IMR-90 (cell line): ENCODE data around the gene IL23A. TPM values are rescaled to one million over a fixed set of nuclear protein-coding genes. Genes with fewer than 3 reads are reported as not detected.

ENCODE experiments used
- ATAC-seq: fragments of 200-7000 bp; cut with Tn5 transposase; 2 replicates; pipeline ENCODE4 v1.9.1; 2020; ENCODE audit warnings: low read depth, mild to moderate bottlenecking, moderate library complexity
- BruUV-seq: library from RNA; stranded (reverse); fragments of 400-500 nt; replicated peaks from 2 replicates; lab custom pipeline; 2021; lab: Mats Ljungman, UMichigan
- CTCF ChIA-PET: fragments of 300-600 bp; formaldehyde crosslinking; extraction: SDS; loops from one replicate; lab custom pipeline; 2021; ENCODE audit warnings: antibody characterized with exemption; lab: Yijun Ruan, JAX
- POLR2A ChIA-PET: fragments of 300-600 bp; sonication (Branson Sonifier 250); formaldehyde crosslinking; loops from one replicate; lab custom pipeline; 2022; ENCODE audit warnings: antibody characterized with exemption; ENCODE audit not compliant: unreplicated experiment; lab: Charles Lee
- DNase-seq: peaks from one replicate; pipeline ENCODE4 v3.0.0; 2013
- H2AFZ ChIP-seq: replicated peaks from 2 replicates; pipeline ENCODE3; 2013; ENCODE audit warnings: low read length, mild to moderate bottlenecking; ENCODE audit not compliant: poor library complexity
- H2AK5ac ChIP-seq: 2 replicates; pipeline ENCODE4 v1.6.1; 2013; ENCODE audit warnings: low read depth, low read length, inconsistent platforms
- H2AK9ac ChIP-seq: replicated peaks from 2 replicates; pipeline ENCODE3; 2013; ENCODE audit warnings: mild to moderate bottlenecking, low read depth, low read length, moderate library complexity; ENCODE audit not compliant: poor library complexity
- H2BK120ac ChIP-seq: 2 replicates; pipeline ENCODE4 v1.6.1; 2013; ENCODE audit warnings: low read depth, low read length, inconsistent platforms
- H2BK15ac ChIP-seq: 3 replicates; pipeline ENCODE4 v1.6.1; 2013; ENCODE audit warnings: low read depth, low read length, inconsistent platforms
- H2BK20ac ChIP-seq: 2 replicates; pipeline ENCODE4 v1.6.1; 2013; ENCODE audit warnings: low read depth, mild to moderate bottlenecking, inconsistent platforms, low read length, moderate library complexity
- H2BK5ac ChIP-seq: 2 replicates; pipeline ENCODE4 v1.6.1; 2013; ENCODE audit warnings: mild to moderate bottlenecking, low read depth, low read length, inconsistent platforms; ENCODE audit not compliant: poor library complexity, severe bottlenecking
- H3K14ac ChIP-seq: replicated peaks from 2 replicates; pipeline ENCODE4 v1.6.1; 2013; ENCODE audit warnings: low read depth, low read length, inconsistent platforms
- H3K18ac ChIP-seq: 2 replicates; pipeline ENCODE4 v1.6.1; 2013; ENCODE audit warnings: low read depth, low read length, control low read depth
- H3K23ac ChIP-seq: 2 replicates; pipeline ENCODE4 v1.6.1; 2013; ENCODE audit warnings: low read depth, low read length, inconsistent platforms
- H3K27ac ChIP-seq: 2 replicates; pipeline ENCODE4 v1.5.1; 2013; ENCODE audit warnings: mild to moderate bottlenecking, control low read depth, low read length; ENCODE audit not compliant: insufficient read depth
- H3K27me3 ChIP-seq: 2 replicates; pipeline ENCODE4 v1.6.1; 2013; ENCODE audit warnings: low read length; ENCODE audit not compliant: control insufficient read depth, insufficient read depth
- H3K36me3 ChIP-seq: 2 replicates; pipeline ENCODE4 v1.6.1; 2013; ENCODE audit warnings: low read length, mixed read lengths; ENCODE audit not compliant: control insufficient read depth, insufficient read depth
- H3K4ac ChIP-seq: 2 replicates; pipeline ENCODE4 v1.6.1; 2013; ENCODE audit warnings: low read depth, low read length, inconsistent platforms
- H3K4me1 ChIP-seq: 2 replicates; pipeline ENCODE4 v1.6.1; 2013; ENCODE audit warnings: low read length, mixed read lengths; ENCODE audit not compliant: control insufficient read depth, insufficient read depth
- H3K4me2 ChIP-seq: 2 replicates; pipeline ENCODE4 v1.6.1; 2013; ENCODE audit warnings: low read depth, mild to moderate bottlenecking, control low read depth, low read length, moderate library complexity
- H3K4me3 ChIP-seq: 2 replicates; pipeline ENCODE4 v1.5.1; 2013; ENCODE audit warnings: low read depth, mild to moderate bottlenecking, control low read depth, low read length, moderate library complexity; ENCODE audit not compliant: insufficient read depth
- H3K56ac ChIP-seq: 2 replicates; pipeline ENCODE4 v1.6.1; 2013; ENCODE audit warnings: low read length, inconsistent platforms; ENCODE audit not compliant: insufficient read depth; ENCODE audit errors: extremely low read depth
- H3K79me1 ChIP-seq, 2 experiments: 2 replicates each; pipeline ENCODE4 v1.6.1; 2013; ENCODE audit warnings: low read length in 2 of 2, inconsistent platforms in 1 of 2, low read depth in 1 of 2
- H3K9ac ChIP-seq: 2 replicates; pipeline ENCODE4 v1.6.1; 2013; ENCODE audit warnings: low read depth, low read length, control low read depth
- H3K9me1 ChIP-seq: 2 replicates; pipeline ENCODE4 v1.6.1; 2013; ENCODE audit warnings: low read length, inconsistent platforms; ENCODE audit not compliant: insufficient read depth
- H3K9me3 ChIP-seq: 2 replicates; pipeline ENCODE4 v1.6.1; 2013; ENCODE audit warnings: low read length; ENCODE audit not compliant: control insufficient read depth, insufficient read depth
- H4K20me1 ChIP-seq: 2 replicates; pipeline ENCODE4 v1.6.1; 2013; ENCODE audit warnings: low read length, inconsistent platforms; ENCODE audit not compliant: insufficient read depth
- H4K5ac ChIP-seq: 2 replicates; pipeline ENCODE4 v1.6.1; 2013; ENCODE audit warnings: mild to moderate bottlenecking, low read depth, low read length, control low read depth
- H4K8ac ChIP-seq, 2 experiments: 2 replicates each; pipeline ENCODE4 v1.6.1; 2013; ENCODE audit warnings: low read depth in 2 of 2, low read length in 2 of 2, control low read depth in 1 of 2, inconsistent platforms in 1 of 2
- H4K91ac ChIP-seq: 2 replicates; pipeline ENCODE4 v1.6.1; 2013; ENCODE audit warnings: low read depth, low read length, inconsistent platforms; ENCODE audit not compliant: insufficient read depth
- CEBPB ChIP-seq: IDR thresholded peaks from 2 replicates; pipeline ENCODE4 v1.6.1; 2012; ENCODE audit warnings: low read depth, low read length, improper control_type of control experiment
- WGBS, 2 experiments: methylation state at CpG; one replicate each; pipeline versions ENCODE4 v1.1.5 to v1.1.7; 2013; ENCODE audit warnings: missing lambda C conversion rate in 2 of 2; ENCODE audit not compliant: insufficient read length in 1 of 2; ENCODE audit errors: extremely low coverage in 2 of 2; 5-methylcytosine and 5-hydroxymethylcytosine counted together
- dilution Hi-C: fragments of 300-500 bp; cut with HindIII; formaldehyde crosslinking; loops from one replicate; pipeline ENCODE4 v1.14.3; 2018; ENCODE audit warnings: low sequenced_read_pairs; ENCODE audit not compliant: unreplicated experiment
- in situ Hi-C: fragments of 300-500 bp; cut with MboI; formaldehyde crosslinking; loops from 3 replicates; pipeline ENCODE4 v1.14.3; 2019; ENCODE audit warnings: low sequenced_read_pairs, inconsistent platforms, mixed read lengths
- intact Hi-C: fragments of 100-400 bp; cut with micrococcal nuclease; formaldehyde crosslinking; loops from 2 replicates; pipeline ENCODE4 v1.10.0; 2022
- polyA plus RNA-seq, 3 experiments: library from polyadenylated mRNA; depleted of rRNA; stranded (reverse); fragments of >200 nt; gene quantifications; 2 replicates each; pipeline ENCODE4 v1.2.3, GENCODE V29; 2012; ENCODE audit warnings: low replicate concordance in 1 of 3
- total RNA-seq: library from RNA; depleted of rRNA; stranded (reverse); fragments of >200 nt; gene quantifications from 2 replicates; pipeline ENCODE4 v1.2.3, GENCODE V29; 2012
- TF ChIP-seq, protein P1 (sequence below): conservative IDR thresholded peaks from 2 replicates; pipeline ENCODE4 v1.5.1; 2012; ENCODE audit warnings: mild to moderate bottlenecking, low read depth, low read length, improper control_type of control experiment

Gene IL23A
- total and polyA plus RNA-seq, 2 of the 4 experiments (the other 2 are of a cell fraction): 0.55 TPM; not detected in 1

DNA sequence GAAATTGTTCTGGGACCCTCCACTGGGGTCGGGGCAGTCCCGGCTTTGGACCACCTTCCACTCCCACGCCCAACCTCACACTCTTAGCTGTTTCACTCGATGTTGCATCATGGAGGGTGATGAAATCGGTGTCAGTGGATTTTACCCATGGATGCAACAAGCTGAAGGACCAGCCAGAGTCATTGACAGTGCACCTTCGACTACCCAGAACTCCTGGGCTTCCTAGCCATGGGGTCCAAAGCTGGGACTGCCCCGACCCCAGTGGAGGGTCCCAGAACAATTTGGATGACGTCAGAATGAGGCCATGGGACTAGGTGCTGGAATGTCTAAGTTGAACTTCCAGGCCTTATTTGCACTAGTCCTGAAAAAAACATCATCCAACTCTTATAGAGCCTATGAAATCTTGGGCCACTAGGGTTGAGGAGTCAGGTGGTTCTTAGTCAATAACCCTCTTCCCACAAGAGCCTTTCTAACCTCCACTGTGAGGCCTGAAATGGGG lies 882 bp upstream of the IL23A start:
- CTCF ChIA-PET: no interaction called here
- TF ChIP-seq CEBPB: peak; percentile 64
- TF ChIP-seq, protein P1, sequence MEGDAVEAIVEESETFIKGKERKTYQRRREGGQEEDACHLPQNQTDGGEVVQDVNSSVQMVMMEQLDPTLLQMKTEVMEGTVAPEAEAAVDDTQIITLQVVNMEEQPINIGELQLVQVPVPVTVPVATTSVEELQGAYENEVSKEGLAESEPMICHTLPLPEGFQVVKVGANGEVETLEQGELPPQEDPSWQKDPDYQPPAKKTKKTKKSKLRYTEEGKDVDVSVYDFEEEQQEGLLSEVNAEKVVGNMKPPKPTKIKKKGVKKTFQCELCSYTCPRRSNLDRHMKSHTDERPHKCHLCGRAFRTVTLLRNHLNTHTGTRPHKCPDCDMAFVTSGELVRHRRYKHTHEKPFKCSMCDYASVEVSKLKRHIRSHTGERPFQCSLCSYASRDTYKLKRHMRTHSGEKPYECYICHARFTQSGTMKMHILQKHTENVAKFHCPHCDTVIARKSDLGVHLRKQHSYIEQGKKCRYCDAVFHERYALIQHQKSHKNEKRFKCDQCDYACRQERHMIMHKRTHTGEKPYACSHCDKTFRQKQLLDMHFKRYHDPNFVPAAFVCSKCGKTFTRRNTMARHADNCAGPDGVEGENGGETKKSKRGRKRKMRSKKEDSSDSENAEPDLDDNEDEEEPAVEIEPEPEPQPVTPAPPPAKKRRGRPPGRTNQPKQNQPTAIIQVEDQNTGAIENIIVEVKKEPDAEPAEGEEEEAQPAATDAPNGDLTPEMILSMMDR: no peak

More for the DNA sequence above, 882 bp upstream of the IL23A start:
- Histone ChIP-seq H2AFZ (no peak overlapping the region), H3K36me3 (peaks cover 12% of the 10 kb centered on the region), H2BK20ac (no peak overlapping the region), H3K14ac (no peak overlapping the region), H3K27ac (no peak overlapping the region), H2BK120ac (no peak overlapping the region), H3K4me3 (no peak overlapping the region), H3K4me1 (peaks cover 5% of the 10 kb centered on the region; the same call in 1 of the 2 replicates), H3K79me1 (peaks cover 6 to 18% of the 10 kb centered on the region in 2 experiments; a peak in 3 of 4 replicates), H3K9me3 (no peaks in the 10 kb centered on the region), H3K56ac (no peak overlapping the region), H3K4ac (no peak overlapping the region), H2BK15ac (no peak overlapping the region), H4K91ac (no peak overlapping the region), H3K18ac (no peak overlapping the region), H2BK5ac (no peak overlapping the region), H4K5ac (no peak overlapping the region), H4K8ac (no peak overlapping the region), H2AK5ac (no peak overlapping the region), H4K20me1 (no peaks in the 10 kb centered on the region), H2AK9ac (no peak overlapping the region), H3K9ac (no peak overlapping the region), H3K9me1 (peaks cover 10% of the 10 kb centered on the region), H3K27me3 (no peaks in the 10 kb centered on the region), H3K4me2 (no peak overlapping the region), H3K23ac (peak overlapping the region; percentile 31; the same call in 1 of the 2 replicates)
- ATAC-seq (no peak), DNase-seq (no peak)
- POLR2A ChIA-PET: interaction anchor here (0.5 kb wide), 1 partner anchor 11 kb away, joined by 3 read pairs; no protein-coding TSS in a partner anchor
- in situ Hi-C loops (no loop called here), dilution Hi-C loops (no loop called here), intact Hi-C loops (no loop called here)
- BruUV-seq: no TSS peak
- WGBS, 2 experiments: no CpG with 5 or more reads among the region's 8 CpGs
